Thyroid gland (tissue), 4 donors: ENCODE measurements around the gene AOC3.

Experiments used
- CTCF ChIP-seq, 6 experiments: fragments of 200-600 bp in 3 of 6; fragments of 450-650 bp in 3 of 6; sonication (generic) in 3 of 6; IDR thresholded peaks; one replicate each; pipeline ENCODE4 v1.5.1; 2016 to 2019; ENCODE audit warnings: antibody characterized with exemption in 6 of 6, mild to moderate bottlenecking in 2 of 6, inconsistent platforms in 1 of 6, moderate library complexity in 1 of 6
- POLR2A ChIP-seq, 2 donors: fragments of 450-650 bp; IDR thresholded peaks; one replicate each; pipeline ENCODE4 v1.6.1; 2017; ENCODE audit warnings: antibody characterized with exemption in 2 of 2, mild to moderate bottlenecking in 2 of 2, moderate library complexity in 1 of 2

- no peak for TF ChIP-seq CTCF (IDR thresholded peaks at IDR 0.05)
- no peak for TF ChIP-seq POLR2A (IDR thresholded peaks at IDR 0.05)
Measured at GRCh38 chr17:42814633-42815399, 36.2 kb upstream of the AOC3 start.
